ENCODE measurements around the gene TEX35. TPM values are rescaled to one million over a fixed set of nuclear protein-coding genes. Genes with fewer than 3 reads are reported as not detected.

TEX35 gene
- total RNA-seq, 2 donors from 2014 or later = not detected

DNA sequence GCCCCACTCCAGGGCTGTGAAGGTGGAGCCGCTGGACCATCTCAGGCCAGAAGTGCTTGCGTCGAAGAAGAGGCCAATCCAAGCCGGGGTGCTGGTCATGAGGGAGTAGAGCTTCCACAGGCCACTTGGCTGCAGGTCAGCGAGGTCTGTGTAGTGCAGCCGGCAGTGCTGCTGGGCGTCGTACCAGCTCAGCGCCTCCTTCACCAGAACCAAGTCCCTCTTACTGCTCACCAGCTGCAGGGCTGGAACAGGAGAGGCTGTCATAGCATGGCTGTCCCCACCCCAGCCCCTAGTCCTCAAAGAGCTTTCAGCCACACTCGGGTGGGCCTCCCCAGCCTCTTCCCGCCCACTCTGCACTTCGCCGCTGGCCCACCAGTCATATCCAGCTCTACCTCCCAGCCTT is 18.3 kb upstream of the TEX35 start:
- DNase-seq = peak; percentile 29
- Mint-ChIP-seq H3K9me3 (no peaks in the 10 kb centered on the region), H3K36me3 (ENCODE audit: low read depth) (no peaks in the 10 kb centered on the region), H3K27ac (no peak overlapping the region), H3K4me1 (peaks cover 26% of the 10 kb centered on the region), H3K4me3 (no peak overlapping the region), H3K27me3 (ENCODE audit: insufficient read depth) (peaks cover 5% of the 10 kb centered on the region)
- TF ChIP-seq, protein P1, sequence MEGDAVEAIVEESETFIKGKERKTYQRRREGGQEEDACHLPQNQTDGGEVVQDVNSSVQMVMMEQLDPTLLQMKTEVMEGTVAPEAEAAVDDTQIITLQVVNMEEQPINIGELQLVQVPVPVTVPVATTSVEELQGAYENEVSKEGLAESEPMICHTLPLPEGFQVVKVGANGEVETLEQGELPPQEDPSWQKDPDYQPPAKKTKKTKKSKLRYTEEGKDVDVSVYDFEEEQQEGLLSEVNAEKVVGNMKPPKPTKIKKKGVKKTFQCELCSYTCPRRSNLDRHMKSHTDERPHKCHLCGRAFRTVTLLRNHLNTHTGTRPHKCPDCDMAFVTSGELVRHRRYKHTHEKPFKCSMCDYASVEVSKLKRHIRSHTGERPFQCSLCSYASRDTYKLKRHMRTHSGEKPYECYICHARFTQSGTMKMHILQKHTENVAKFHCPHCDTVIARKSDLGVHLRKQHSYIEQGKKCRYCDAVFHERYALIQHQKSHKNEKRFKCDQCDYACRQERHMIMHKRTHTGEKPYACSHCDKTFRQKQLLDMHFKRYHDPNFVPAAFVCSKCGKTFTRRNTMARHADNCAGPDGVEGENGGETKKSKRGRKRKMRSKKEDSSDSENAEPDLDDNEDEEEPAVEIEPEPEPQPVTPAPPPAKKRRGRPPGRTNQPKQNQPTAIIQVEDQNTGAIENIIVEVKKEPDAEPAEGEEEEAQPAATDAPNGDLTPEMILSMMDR (conservative IDR thresholded peaks at IDR 0.05) = no peak
- H3K4me1 ChIP-seq (ENCODE audit: control insufficient read depth, insufficient read depth, low read length) = peaks cover 4% of the 10 kb centered on the region
- 96% methylated on average over 9 to 13 of the region's 13 CpGs for WGBS, 2 experiments (ENCODE audit: insufficient coverage in 1 of 2, insufficient read length in 1 of 2)
- H3K9ac ChIP-seq (ENCODE audit: extremely low read depth, low read length, poor library complexity, severe bottlenecking) = no peak overlapping the region
- no peak overlapping the region for H3K4me3 ChIP-seq (ENCODE audit: low read length)
- H3K27me3 ChIP-seq (ENCODE audit: control insufficient read depth, insufficient read depth, low read length, poor library complexity, severe bottlenecking) = no peaks in the 10 kb centered on the region
- no peak overlapping the region for H3K27ac ChIP-seq (ENCODE audit: low read depth, low read length)
- no peaks in the 10 kb centered on the region for H3K9me3 ChIP-seq (ENCODE audit: control insufficient read depth, low read length)
- no peaks in the 10 kb centered on the region for H3K36me3 ChIP-seq (ENCODE audit: control insufficient read depth, insufficient read depth, low read length)

- Histone ChIP-seq H3K9me3 (ENCODE audit: control insufficient read depth, low read length) (no peaks in the 10 kb centered on the region), H3K4me3 (ENCODE audit: low read length) (no peak overlapping the region), H3K27ac (ENCODE audit: low read depth, low read length) (no peak overlapping the region), H3K27me3 (ENCODE audit: control insufficient read depth, insufficient read depth, low read length, poor library complexity, severe bottlenecking) (no peaks in the 10 kb centered on the region), H3K9ac (ENCODE audit: extremely low read depth, low read length, poor library complexity, severe bottlenecking) (no peak overlapping the region), H3K4me1 (ENCODE audit: control insufficient read depth, insufficient read depth, low read length) (peaks cover 4% of the 10 kb centered on the region), H3K36me3 (ENCODE audit: control insufficient read depth, insufficient read depth, low read length) (no peaks in the 10 kb centered on the region)
- peak; percentile 41 for DNase-seq
- Mint-ChIP-seq H3K4me1 (peaks cover 29% of the 10 kb centered on the region), H3K27me3 (ENCODE audit: insufficient read depth) (peaks cover 5% of the 10 kb centered on the region), H3K9me3 (no peaks in the 10 kb centered on the region), H3K27ac (no peak overlapping the region), H3K36me3 (ENCODE audit: low read depth) (no peaks in the 10 kb centered on the region), H3K4me3 (no peak overlapping the region)
- WGBS, 2 experiments (ENCODE audit: insufficient coverage in 1 of 2, insufficient read length in 1 of 2) = 83 to 100% methylated on average over 1 of the region's 1 CpG
- TF ChIP-seq, protein P1 (conservative IDR thresholded peaks at IDR 0.05) = no peak
These were observed 17.8 kb upstream of the TEX35 start for GRCh38 chr1:178495158-178495557.

DNA sequence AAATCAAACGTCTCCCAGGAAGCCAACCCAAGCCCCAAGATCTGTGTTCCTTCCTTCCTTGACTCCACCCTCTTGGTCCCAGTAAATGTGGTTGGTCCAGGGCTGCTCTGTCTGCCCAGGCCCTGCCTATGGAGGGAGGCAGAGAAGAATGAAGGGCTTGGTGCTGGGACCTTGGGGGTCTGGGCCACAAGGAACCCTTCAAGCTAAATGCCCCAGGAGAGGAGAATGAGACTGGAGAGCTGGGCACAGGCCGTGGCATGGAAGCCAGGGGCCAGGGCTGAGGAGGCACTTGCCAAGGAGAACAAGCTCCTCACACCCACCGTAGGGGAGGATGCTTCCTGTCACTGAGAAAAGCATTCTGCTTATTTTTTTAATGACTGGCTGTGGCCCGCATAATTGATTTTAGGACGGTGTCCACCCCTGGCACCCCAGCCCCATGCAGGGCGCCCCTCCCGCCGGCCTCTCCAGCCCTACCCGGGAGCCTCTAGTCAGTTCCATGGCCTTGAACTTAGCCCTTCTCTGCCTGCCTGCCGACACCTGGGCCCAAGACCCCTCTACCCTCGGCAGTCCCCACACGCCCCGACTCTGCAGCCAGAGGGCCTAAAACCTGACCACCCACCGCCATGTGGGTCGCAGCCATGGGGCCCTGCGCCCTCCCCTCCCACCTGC is 17.0 kb upstream of the TEX35 start:
- H3K27me3 ChIP-seq (ENCODE audit: control insufficient read depth, insufficient read depth, low read length, poor library complexity, severe bottlenecking) = no peaks in the 10 kb centered on the region
- WGBS, 2 experiments (ENCODE audit: insufficient coverage in 1 of 2, insufficient read length in 1 of 2) = 92 to 93% methylated on average over 6 to 16 of the region's 16 CpGs
- no peaks in the 10 kb centered on the region for H3K9me3 ChIP-seq (ENCODE audit: control insufficient read depth, low read length)
- peaks cover 5% of the 10 kb centered on the region for H3K27me3 Mint-ChIP-seq (ENCODE audit: insufficient read depth)
- peaks cover 4% of the 10 kb centered on the region for H3K4me1 ChIP-seq (ENCODE audit: control insufficient read depth, insufficient read depth, low read length)
- no peak overlapping the region for H3K27ac ChIP-seq (ENCODE audit: low read depth, low read length)
- H3K4me3 Mint-ChIP-seq = no peak overlapping the region
- H3K4me1 Mint-ChIP-seq = peaks cover 32% of the 10 kb centered on the region
- no peak overlapping the region for H3K9ac ChIP-seq (ENCODE audit: extremely low read depth, low read length, poor library complexity, severe bottlenecking)
- H3K36me3 ChIP-seq (ENCODE audit: control insufficient read depth, insufficient read depth, low read length) = no peaks in the 10 kb centered on the region
- no peaks in the 10 kb centered on the region for H3K36me3 Mint-ChIP-seq (ENCODE audit: low read depth)
- H3K4me3 ChIP-seq (ENCODE audit: low read length) = no peak overlapping the region
- H3K9me3 Mint-ChIP-seq = no peaks in the 10 kb centered on the region
- H3K27ac Mint-ChIP-seq = no peak overlapping the region
- TF ChIP-seq, protein P1 (conservative IDR thresholded peaks at IDR 0.05) = no peak
- peak; percentile 44 for DNase-seq
